HCT116 (cell line): Measurements from ENCODE around the gene FUT6. TPM values are rescaled to one million over a fixed set of nuclear protein-coding genes. Genes with fewer than 3 reads are reported as not detected.

ENCODE experiments used
- ATAC-seq: fragments of 200-7000 bp; cut with Tn5 transposase; 2 replicates; pipeline ENCODE4 v1.9.1; 2020; ENCODE audit warnings: mild to moderate bottlenecking, moderate library complexity
- Bru-seq: library from RNA; stranded (reverse); fragments of 400-500 nt; gene quantifications from one replicate; lab custom pipeline; 2021; lab: Mats Ljungman, UMichigan
- BruChase-seq, 2 experiments: library from RNA; stranded (reverse); fragments of 400-500 nt; gene quantifications; one replicate each; lab custom pipeline; 2021; lab: Mats Ljungman, UMichigan
- BruUV-seq: library from RNA; stranded (reverse); fragments of 400-500 nt; replicated peaks from 2 replicates; lab custom pipeline; 2021; lab: Mats Ljungman, UMichigan
- CTCF ChIA-PET: fragments of 300-600 bp; sonication (Branson Sonifier 250); formaldehyde crosslinking; loops from one replicate; lab custom pipeline; 2021; ENCODE audit warnings: antibody characterized with exemption; lab: Charles Lee
- POLR2A ChIA-PET: fragments of 300-600, 350-600 bp; sonication (Branson Sonifier 250); formaldehyde crosslinking; loops from one replicate; lab custom pipeline; 2021; ENCODE audit warnings: antibody characterized with exemption; lab: Charles Lee
- RAD21 ChIA-PET, 2 experiments: fragments of 300-600 bp; sonication (Branson Sonifier 250); formaldehyde crosslinking; loops; one replicate each; lab custom pipeline; 2023; ENCODE audit warnings: low total read pairs in 2 of 2; ENCODE audit not compliant: uncharacterized antibody in 2 of 2, unreplicated experiment in 2 of 2, low non-redundant PET in 1 of 2; lab: Charles Lee
- DNase-seq: peaks from one replicate; pipeline ENCODE4 v3.0.0-alpha.2; 2010; ENCODE audit warnings: low read depth, low spot score
- H2AFZ ChIP-seq: fragments of 200-600 bp; shearing (Covaris generic), sonication (generic); 2 replicates; pipeline ENCODE4 v1.6.1; 2017; ENCODE audit warnings: low read depth, mixed run types, mixed read lengths, antibody characterized with exemption, low read length; ENCODE audit not compliant: poor library complexity, severe bottlenecking
- H3K27ac ChIP-seq: 2 replicates; pipeline ENCODE4 v1.5.1; 2012; ENCODE audit warnings: low read depth, low read length
- H3K27me3 ChIP-seq: fragments of 200-600 bp; sonication (generic); 2 replicates; pipeline ENCODE4 v1.6.1; 2016; ENCODE audit warnings: mixed run types, low read length, mixed read lengths; ENCODE audit not compliant: insufficient read depth
- H3K36me3 ChIP-seq, 2 experiments: fragments of 200-500 bp in 1 of 2; fragments of 200-600 bp in 1 of 2; sonication (Bioruptor generic) in 1 of 2; sonication (generic) in 1 of 2; 2 replicates each; pipeline versions ENCODE4 v1.5.1 to v1.6.1; 2014 to 2016; ENCODE audit warnings: low read length in 2 of 2, inconsistent platforms in 1 of 2, mixed read lengths in 1 of 2, mixed run types in 1 of 2; ENCODE audit not compliant: insufficient read depth in 2 of 2, control insufficient read depth in 1 of 2
- H3K4me1 ChIP-seq, 2 experiments: fragments of 200-600 bp in 1 of 2; sonication (generic) in 1 of 2; 2 replicates each; pipeline versions ENCODE4 v1.5.1 to v1.6.1; 2012 to 2017; ENCODE audit warnings: low read length in 2 of 2, inconsistent platforms in 1 of 2, mild to moderate bottlenecking in 1 of 2, mixed read lengths in 1 of 2, mixed run types in 1 of 2, moderate library complexity in 1 of 2; ENCODE audit not compliant: insufficient read depth in 2 of 2, control insufficient read depth in 1 of 2
- H3K4me2 ChIP-seq: fragments of 200-600 bp; sonication (generic); 2 replicates; pipeline ENCODE4 v1.6.1; 2017; ENCODE audit warnings: mixed run types, low read length, mixed read lengths
- H3K4me3 ChIP-seq, 2 experiments: fragments of 200-600 bp in 1 of 2; sonication (generic) in 1 of 2; replicated peaks in 1 of 2; 2 replicates each; pipeline ENCODE4 v1.5.1; 2011 to 2016; ENCODE audit warnings: low read length in 2 of 2, control low read depth in 1 of 2, low read depth in 1 of 2, mild to moderate bottlenecking in 1 of 2, mixed read lengths in 1 of 2, mixed run types in 1 of 2
- H3K79me2 ChIP-seq: fragments of 200-600 bp; sonication (generic); 2 replicates; pipeline ENCODE4 v1.6.1; 2017; ENCODE audit warnings: mild to moderate bottlenecking, mixed run types, low read length, moderate library complexity, mixed read lengths; ENCODE audit not compliant: insufficient read depth
- H3K9ac ChIP-seq: fragments of 200-600 bp; sonication (generic); 2 replicates; pipeline ENCODE4 v1.6.1; 2016; ENCODE audit warnings: low read length, mixed read lengths
- H3K9me2 ChIP-seq: fragments of 200-600 bp; sonication (generic), shearing (Covaris generic); 2 replicates; pipeline ENCODE4 v1.6.1; 2017; ENCODE audit warnings: mixed run types, mild to moderate bottlenecking, moderate library complexity; ENCODE audit not compliant: insufficient read depth
- H3K9me3 ChIP-seq, 2 experiments: fragments of 200-500 bp in 1 of 2; fragments of 200-600 bp in 1 of 2; sonication (Bioruptor generic) in 1 of 2; sonication (generic) in 1 of 2; 2 replicates each; pipeline ENCODE4 v1.6.1; 2014 to 2017; ENCODE audit warnings: low read length in 2 of 2, mixed read lengths in 2 of 2, inconsistent platforms in 1 of 2, low read depth in 1 of 2, mild to moderate bottlenecking in 1 of 2, mixed run types in 1 of 2, moderate library complexity in 1 of 2; ENCODE audit not compliant: control insufficient read depth in 1 of 2, insufficient read depth in 1 of 2
- H4K20me1 ChIP-seq: fragments of 200-600 bp; sonication (generic), shearing (Covaris generic); 2 replicates; pipeline ENCODE4 v1.6.1; 2017; ENCODE audit warnings: mixed run types, mild to moderate bottlenecking, moderate library complexity; ENCODE audit not compliant: insufficient read depth
- ATF3 ChIP-seq: IDR thresholded peaks from 2 replicates; pipeline ENCODE4 v1.6.1; 2012
- CBX3 ChIP-seq: IDR thresholded peaks from 2 replicates; pipeline ENCODE4 v1.6.1; 2012; ENCODE audit warnings: low read depth
- CEBPB ChIP-seq: IDR thresholded peaks from 2 replicates; pipeline ENCODE4 v1.6.1; 2012; ENCODE audit warnings: low read depth
- CTCF ChIP-seq, 3 experiments: fragments of 200-600 bp in 1 of 3; sonication (generic) in 1 of 3; IDR thresholded peaks in 2 of 3; conservative IDR thresholded peaks in 1 of 3; 2 replicates each; pipeline ENCODE4 v1.5.1; 2012 to 2017; ENCODE audit warnings: low read depth in 2 of 3, low read length in 2 of 3, antibody characterized with exemption in 1 of 3, borderline replicate concordance in 1 of 3, control low read depth in 1 of 3, mild to moderate bottlenecking in 1 of 3, mixed read lengths in 1 of 3, mixed run types in 1 of 3, moderate library complexity in 1 of 3; ENCODE audit not compliant: insufficient read depth in 1 of 3
- EGR1 ChIP-seq: IDR thresholded peaks from 2 replicates; pipeline ENCODE4 v1.6.1; 2012; ENCODE audit warnings: low read depth
- ELF1 ChIP-seq: IDR thresholded peaks from 2 replicates; pipeline ENCODE4 v1.6.1; 2012; ENCODE audit warnings: low read depth, borderline replicate concordance
- EZH2 ChIP-seq: fragments of 200-600 bp; sonication (generic); IDR thresholded peaks from 2 replicates; pipeline ENCODE4 v1.6.1; 2017; ENCODE audit warnings: antibody characterized with exemption, mixed run types
- FOSL1 ChIP-seq: IDR thresholded peaks from 2 replicates; pipeline ENCODE4 v1.6.1; 2012; ENCODE audit warnings: low read depth
- SIN3A ChIP-seq: IDR thresholded peaks from 2 replicates; pipeline ENCODE4 v1.6.1; 2012; ENCODE audit warnings: low read depth
- SRF ChIP-seq: IDR thresholded peaks from 2 replicates; pipeline ENCODE4 v1.6.1; 2012; ENCODE audit warnings: low read depth
- YY1 ChIP-seq: IDR thresholded peaks from 2 replicates; pipeline ENCODE4 v1.6.1; 2011; ENCODE audit warnings: low read length, low read depth, moderate library complexity, mild to moderate bottlenecking; ENCODE audit not compliant: insufficient replicate concordance; ENCODE audit errors: extremely low read depth
- ZBTB33 ChIP-seq: IDR thresholded peaks from 2 replicates; pipeline ENCODE4 v1.6.1; 2011; ENCODE audit warnings: mild to moderate bottlenecking, low read length, moderate library complexity; ENCODE audit not compliant: insufficient replicate concordance; ENCODE audit errors: extremely low read depth
- ZFX ChIP-seq: fragments of 450-650 bp; IDR thresholded peaks from 2 replicates; pipeline ENCODE4 v1.6.1; 2017
- intact Hi-C: fragments of 100-400 bp; cut with micrococcal nuclease; formaldehyde crosslinking; loops from 2 replicates; pipeline ENCODE4 v1.10.0; 2022
- long read RNA-seq: library from polyadenylated mRNA; unstranded; transcript quantifications from one replicate; pipeline ENCODE4 v2.0.0, GENCODE V29; 2021; ENCODE audit not compliant: unreplicated experiment
- polyA plus RNA-seq: library from polyadenylated mRNA; unstranded; fragments of >200 nt; gene quantifications from 2 replicates; pipeline ENCODE4 v1.2.1, GENCODE V29; 2012; ENCODE audit warnings: missing spikeins
- total RNA-seq: library from RNA; stranded (reverse); gene quantifications from one replicate; pipeline ENCODE4 v1.2.1, GENCODE V29; 2021; ENCODE audit not compliant: unreplicated experiment
- TF ChIP-seq, protein P1 (sequence below): IDR thresholded peaks from 2 replicates; pipeline ENCODE4 v1.6.1; 2012; ENCODE audit warnings: low read depth

Gene FUT6
- not detected for total RNA-seq
- 0.22 and 0.32 TPM in 2 replicates for polyA plus RNA-seq
- percentile 11 among the genes with signal in this experiment for Bru-seq, nascent RNA
- percentile 31 among the genes with signal in this experiment for BruChase-seq, experiment 1, labeled RNA remaining after a 6-hour chase
- percentile 19 among the genes with signal in this experiment for BruChase-seq, experiment 2, labeled RNA remaining after a 2-hour chase
- long read RNA-seq, partial matches to known transcripts: 0 of 1 reads
- long read RNA-seq, other reads (novel, unspliced or antisense): 1 of 1 reads

DNA sequence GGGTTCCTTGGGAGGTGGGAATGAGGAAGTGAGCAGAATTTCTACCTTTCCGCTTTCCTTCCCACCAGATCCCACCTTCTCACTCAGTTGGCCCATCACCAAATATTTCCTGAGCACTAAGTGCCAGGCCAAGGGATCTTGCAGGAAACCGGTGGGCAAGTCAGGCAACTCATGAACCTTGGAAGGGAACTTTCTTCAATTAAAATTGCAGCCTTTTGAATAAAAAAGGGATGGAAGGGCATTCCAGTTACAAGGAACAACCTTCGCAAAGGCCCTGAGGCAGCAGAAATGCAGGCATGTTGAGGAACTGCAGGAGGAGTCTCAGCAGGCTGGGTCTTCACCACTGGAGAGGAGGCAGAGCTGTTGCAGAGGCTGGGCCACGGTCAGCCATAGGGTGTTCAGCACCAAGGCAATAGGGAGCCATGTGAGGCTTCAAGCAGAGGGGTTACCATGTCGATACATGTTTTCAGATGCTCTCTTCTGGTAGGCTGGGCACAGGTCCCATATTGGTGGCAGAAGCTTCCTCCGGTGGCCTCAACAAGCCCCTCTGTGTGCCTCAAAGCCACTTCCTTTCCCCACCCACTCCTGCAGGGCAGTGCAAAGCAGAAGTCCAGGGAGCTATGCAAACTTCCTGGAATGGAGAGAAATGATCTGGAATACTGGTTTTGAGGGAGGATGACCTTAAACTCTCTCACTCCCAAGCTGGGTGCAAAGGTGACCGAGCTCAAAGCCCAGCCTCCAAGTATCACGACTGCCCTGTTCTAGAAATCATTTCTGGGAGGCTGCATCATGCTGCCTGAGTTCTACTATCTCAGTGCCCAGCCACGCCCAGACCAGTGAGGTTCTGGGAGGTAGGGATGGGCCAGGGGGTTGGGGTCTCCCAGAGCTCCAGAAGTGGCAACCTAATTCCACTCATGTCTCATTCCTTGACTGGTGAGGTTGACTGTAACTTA lies at the start of gene FUT6:
FUT6 (minus strand) TSS at position 638 of the 953 bp plus-strand sequence. CDS start 7,135 bp downstream, outside the sequence.
- Histone ChIP-seq H3K36me3 (no peaks in the 10 kb centered on the region), H3K9me3 (no peaks in the 10 kb centered on the region), H3K4me1 (peaks cover 9 to 18% of the 10 kb centered on the region in 2 experiments; a peak in 2 of 4 replicates), H3K4me2 (peak within 1 kb of the TSS; percentile 27; the same call in 1 of the 2 replicates), H3K9ac (no peak within 1 kb of the TSS), H3K27ac (no peak within 1 kb of the TSS), H3K27me3 (no peaks in the 10 kb centered on the region), H2AFZ (no peak within 1 kb of the TSS), H3K9me2 (no peaks in the 10 kb centered on the region), H4K20me1 (no peaks in the 10 kb centered on the region), H3K4me3 (no peak within 1 kb of the TSS), H3K79me2 (no peaks in the 10 kb centered on the region)
- TF ChIP-seq CBX3: no peak
- TF ChIP-seq ELF1: no peak
- no peak for TF ChIP-seq ATF3
- no peak for TF ChIP-seq CTCF (IDR thresholded peaks at IDR 0.05 in 2 of 3, conservative IDR thresholded peaks at IDR 0.05 in 1 of 3; ENCODE audit: borderline replicate concordance in 1 of 3, insufficient read depth in 1 of 3, low read depth in 2 of 3, low read length in 2 of 3)
- TF ChIP-seq EGR1: no peak
- no peak for TF ChIP-seq CEBPB
- TF ChIP-seq ZBTB33: no peak
- TF ChIP-seq, protein P1, sequence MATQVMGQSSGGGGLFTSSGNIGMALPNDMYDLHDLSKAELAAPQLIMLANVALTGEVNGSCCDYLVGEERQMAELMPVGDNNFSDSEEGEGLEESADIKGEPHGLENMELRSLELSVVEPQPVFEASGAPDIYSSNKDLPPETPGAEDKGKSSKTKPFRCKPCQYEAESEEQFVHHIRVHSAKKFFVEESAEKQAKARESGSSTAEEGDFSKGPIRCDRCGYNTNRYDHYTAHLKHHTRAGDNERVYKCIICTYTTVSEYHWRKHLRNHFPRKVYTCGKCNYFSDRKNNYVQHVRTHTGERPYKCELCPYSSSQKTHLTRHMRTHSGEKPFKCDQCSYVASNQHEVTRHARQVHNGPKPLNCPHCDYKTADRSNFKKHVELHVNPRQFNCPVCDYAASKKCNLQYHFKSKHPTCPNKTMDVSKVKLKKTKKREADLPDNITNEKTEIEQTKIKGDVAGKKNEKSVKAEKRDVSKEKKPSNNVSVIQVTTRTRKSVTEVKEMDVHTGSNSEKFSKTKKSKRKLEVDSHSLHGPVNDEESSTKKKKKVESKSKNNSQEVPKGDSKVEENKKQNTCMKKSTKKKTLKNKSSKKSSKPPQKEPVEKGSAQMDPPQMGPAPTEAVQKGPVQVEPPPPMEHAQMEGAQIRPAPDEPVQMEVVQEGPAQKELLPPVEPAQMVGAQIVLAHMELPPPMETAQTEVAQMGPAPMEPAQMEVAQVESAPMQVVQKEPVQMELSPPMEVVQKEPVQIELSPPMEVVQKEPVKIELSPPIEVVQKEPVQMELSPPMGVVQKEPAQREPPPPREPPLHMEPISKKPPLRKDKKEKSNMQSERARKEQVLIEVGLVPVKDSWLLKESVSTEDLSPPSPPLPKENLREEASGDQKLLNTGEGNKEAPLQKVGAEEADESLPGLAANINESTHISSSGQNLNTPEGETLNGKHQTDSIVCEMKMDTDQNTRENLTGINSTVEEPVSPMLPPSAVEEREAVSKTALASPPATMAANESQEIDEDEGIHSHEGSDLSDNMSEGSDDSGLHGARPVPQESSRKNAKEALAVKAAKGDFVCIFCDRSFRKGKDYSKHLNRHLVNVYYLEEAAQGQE: no peak
- TF ChIP-seq SRF: no peak
- no peak for TF ChIP-seq EZH2
- no peak for TF ChIP-seq YY1
- no peak for TF ChIP-seq ZFX
- no peak for TF ChIP-seq SIN3A
- TF ChIP-seq FOSL1: no peak
- intact Hi-C loops: no loop called here
- ATAC-seq (no peak; the same call in 1 of the 2 replicates), DNase-seq (no peak)
- POLR2A ChIA-PET: interaction anchor here (0.9 to 4.5 kb wide), 2 partner anchors 11 kb away, joined by 3 to 28 read pairs; no protein-coding TSS in a partner anchor
- CTCF ChIA-PET: interaction anchor here (0.5 to 1.4 kb wide), 3 partner anchors 10 to 152 kb away, joined by 3 read pairs; no protein-coding TSS in a partner anchor
- RAD21 ChIA-PET: no interaction called here
- no TSS peak for BruUV-seq
